Panc1 (cell line): ENCODE results near the gene FTO. TPM values are rescaled to one million over a fixed set of nuclear protein-coding genes. Genes with fewer than 3 reads are reported as not detected.

Source experiments
- ATAC-seq: fragments of 200-7000 bp; cut with Tn5 transposase; 2 replicates; pipeline ENCODE4 v1.9.1; 2020; ENCODE audit warnings: mild to moderate bottlenecking, moderate library complexity
- BruUV-seq: library from RNA; stranded (reverse); fragments of 400-500 nt; replicated peaks from 2 replicates; lab custom pipeline; 2021; lab: Mats Ljungman, UMichigan
- CTCF ChIA-PET: fragments of 300-600 bp; sonication (Branson Sonifier 250); formaldehyde crosslinking; loops from one replicate; lab custom pipeline; 2022; ENCODE audit warnings: antibody characterized with exemption; lab: Charles Lee
- POLR2A ChIA-PET: fragments of 300-600 bp; sonication (Branson Sonifier 250); formaldehyde crosslinking; loops from one replicate; lab custom pipeline; 2022; ENCODE audit warnings: antibody characterized with exemption; lab: Charles Lee
- DNase-seq: peaks from one replicate; pipeline ENCODE4 v3.0.0-alpha.2; 2010; ENCODE audit warnings: low read depth, low spot score
- H3K27ac ChIP-seq: 2 replicates; pipeline ENCODE4 v1.5.1; 2011; ENCODE audit warnings: mild to moderate bottlenecking, low read length, inconsistent platforms
- H3K27me3 ChIP-seq: fragments of 200-500 bp; sonication (Bioruptor generic); 2 replicates; pipeline ENCODE4 v1.6.0; 2014; ENCODE audit warnings: low read length, inconsistent platforms; ENCODE audit not compliant: control insufficient read depth, insufficient read depth
- H3K36me3 ChIP-seq: fragments of 200-500 bp; sonication (Bioruptor generic); 2 replicates; pipeline ENCODE4 v1.5.1; 2014; ENCODE audit warnings: inconsistent platforms, mild to moderate bottlenecking, low read length, moderate library complexity; ENCODE audit not compliant: control insufficient read depth, insufficient read depth
- H3K4me1 ChIP-seq: 2 replicates; pipeline ENCODE4 v1.5.1; 2011; ENCODE audit warnings: inconsistent platforms, mild to moderate bottlenecking, low read length, moderate library complexity; ENCODE audit not compliant: control insufficient read depth, insufficient read depth
- H3K4me3 ChIP-seq, 2 experiments: 2 replicates each; pipeline ENCODE4 v1.5.1; 2011 to 2012; ENCODE audit warnings: low read depth in 2 of 2, low read length in 2 of 2, mild to moderate bottlenecking in 2 of 2, inconsistent platforms in 1 of 2, moderate library complexity in 1 of 2
- H3K9me3 ChIP-seq: fragments of 200-500 bp; sonication (Bioruptor generic); 2 replicates; pipeline ENCODE4 v1.5.1; 2014; ENCODE audit warnings: low read depth, mild to moderate bottlenecking, inconsistent platforms, low read length, moderate library complexity; ENCODE audit not compliant: control insufficient read depth, insufficient read depth
- CTCF ChIP-seq: fragments of 450-650 bp; IDR thresholded peaks from 2 replicates; pipeline ENCODE4 v1.5.1; 2017; ENCODE audit warnings: mild to moderate bottlenecking
- POLR2AphosphoS5 ChIP-seq: IDR thresholded peaks from 2 replicates; pipeline ENCODE4 v1.6.1; 2012; ENCODE audit warnings: mild to moderate bottlenecking, low read depth, low read length, moderate library complexity
- REST ChIP-seq, 2 experiments: IDR thresholded peaks; 2 replicates each; pipeline ENCODE4 v1.6.1; 2011 to 2012; ENCODE audit warnings: low read depth in 2 of 2, control low read depth in 1 of 2, low read length in 1 of 2, mild to moderate bottlenecking in 1 of 2, moderate library complexity in 1 of 2; ENCODE audit not compliant: insufficient read depth in 1 of 2
- SIN3A ChIP-seq: IDR thresholded peaks from 2 replicates; pipeline ENCODE4 v1.6.1; 2012; ENCODE audit warnings: low read depth, mild to moderate bottlenecking, low read length, moderate library complexity, borderline replicate concordance; ENCODE audit not compliant: insufficient read depth
- TCF7L2 ChIP-seq: IDR thresholded peaks from 2 replicates; pipeline ENCODE4 v1.6.1; 2011; ENCODE audit warnings: mild to moderate bottlenecking, low read depth, low read length, inconsistent platforms
- in situ Hi-C: cut with HindIII; loops from 2 replicates; pipeline ENCODE4 v1.10.0; 2016; ENCODE audit warnings: low sequenced_read_pairs, low pct_unique_long_range_greater_than_20kb
- intact Hi-C: fragments of 100-400 bp; cut with micrococcal nuclease; formaldehyde crosslinking; loops from one replicate; pipeline ENCODE4 v1.10.0; 2022; ENCODE audit not compliant: unreplicated experiment
- total RNA-seq: library from RNA; stranded (reverse); gene quantifications from one replicate; pipeline ENCODE4 v1.2.1, GENCODE V29; 2021; ENCODE audit not compliant: unreplicated experiment

Gene FTO
- total RNA-seq, 1 experiment from 2014 or later, result 38.2 TPM

- no TSS peak for BruUV-seq
- ATAC-seq (no peak), DNase-seq (no peak)
- ChIA-PET POLR2A (no interaction called here), CTCF (no interaction called here)
- no peak for TF ChIP-seq SIN3A
- TF ChIP-seq TCF7L2, result no peak
- no peak for TF ChIP-seq REST (IDR thresholded peaks at IDR 0.05; ENCODE audit: insufficient read depth in 1 of 2, low read depth in 2 of 2, low read length in 1 of 2)
- no peak for TF ChIP-seq POLR2AphosphoS5
- no peak for TF ChIP-seq CTCF
- Histone ChIP-seq H3K36me3 (no peaks in the 10 kb centered on the region), H3K27ac (no peak overlapping the region), H3K4me3 (no peak overlapping the region), H3K4me1 (no peaks in the 10 kb centered on the region), H3K27me3 (no peaks in the 10 kb centered on the region), H3K9me3 (no peaks in the 10 kb centered on the region)
- in situ Hi-C loops, result no loop called here
- intact Hi-C loops, result no loop called here
Measured at GRCh38 chr16:54136276-54136625, 432.3 kb downstream of the FTO start.

- Histone ChIP-seq H3K27ac (no peak overlapping the region), H3K36me3 (no peaks in the 10 kb centered on the region), H3K27me3 (no peaks in the 10 kb centered on the region), H3K4me3 (no peak overlapping the region), H3K9me3 (no peaks in the 10 kb centered on the region), H3K4me1 (no peaks in the 10 kb centered on the region)
- no peak for DNase-seq
- CTCF ChIA-PET, result interaction anchor here (0.7 kb wide), 1 partner anchor 679 kb away, joined by 4 read pairs; no protein-coding TSS in a partner anchor
- POLR2A ChIA-PET, result no interaction called here
- no TSS peak for BruUV-seq
- TF ChIP-seq SIN3A (no peak), REST (IDR thresholded peaks at IDR 0.05; ENCODE audit: insufficient read depth in 1 of 2, low read depth in 2 of 2, low read length in 1 of 2) (no peak), CTCF (no peak), POLR2AphosphoS5 (no peak), TCF7L2 (no peak)
- in situ Hi-C loops, result no loop called here
- no peak for ATAC-seq
- intact Hi-C loops, result no loop called here
Measured at GRCh38 chr16:54140057-54140787, 436.3 kb downstream of the FTO start.
